Stimulated activated CD4-positive, alpha-beta T cell treated with anti-CD3 and anti-CD28 coated beads, Interleukin-12 subunit alpha, Interleukin-12 subunit beta, amount 100 ng/mL, for 24 hours (primary cell): Measurements from ENCODE around the gene DPEP1.
"Not testable (repeated sequence)": the region's sequence is repeated elsewhere in the genome, so short reads cannot be mapped to it uniquely, and the experiment has no call there.

Experiments used
- DNase-seq, 2 experiments: peaks; one replicate each; pipeline ENCODE4 v3.0.0-alpha.2; 2020; ENCODE audit warnings: low read depth in 2 of 2

The DPEP1 gene

GRCh38 chr16:89577055-89577759 lies 36.2 kb upstream of the DPEP1 start:
- DNase-seq: no peak

GRCh38 chr16:89579351-89579750 lies 34.1 kb upstream of the DPEP1 start:
- DNase-seq: no peak

GRCh38 chr16:89581045-89581695 lies 32.3 kb upstream of the DPEP1 start:
- no peak for DNase-seq

GRCh38 chr16:89581861-89582563 lies 31.4 kb upstream of the DPEP1 start:
- DNase-seq: no peak

- no peak for DNase-seq
Observed at GRCh38 chr16:89582614-89583196, 30.7 kb upstream of the DPEP1 start.

- no peak for DNase-seq
Observed at GRCh38 chr16:89583197-89583894, 30.1 kb upstream of the DPEP1 start.

- no peak for DNase-seq
Observed at GRCh38 chr16:89583895-89584644, 29.4 kb upstream of the DPEP1 start.

- DNase-seq: no peak
Observed at GRCh38 chr16:89584768-89585549, 28.5 kb upstream of the DPEP1 start.

GRCh38 chr16:89586218-89586617 lies 27.2 kb upstream of the DPEP1 start:
- no peak for DNase-seq

GRCh38 chr16:89586853-89587252 lies 26.6 kb upstream of the DPEP1 start:
- DNase-seq: no peak

GRCh38 chr16:89587676-89588075 lies 25.8 kb upstream of the DPEP1 start:
- DNase-seq: not testable (repeated sequence)

- DNase-seq: no peak
Observed at GRCh38 chr16:89588413-89589109, 24.9 kb upstream of the DPEP1 start.

- DNase-seq: no peak
Observed at GRCh38 chr16:89589241-89589926, 24.1 kb upstream of the DPEP1 start.

GRCh38 chr16:89593841-89594240 lies 19.6 kb upstream of the DPEP1 start:
- DNase-seq: no peak

- DNase-seq: no peak
Observed at GRCh38 chr16:89595330-89596060, 17.9 kb upstream of the DPEP1 start.

- no peak for DNase-seq
Observed at GRCh38 chr16:89596061-89596689, 17.3 kb upstream of the DPEP1 start.

- no peak for DNase-seq
Observed at GRCh38 chr16:89596957-89597649, 16.3 kb upstream of the DPEP1 start.
